Endodermal cell (in vitro differentiated cells): ENCODE data around the gene TPST1. TPM values are rescaled to one million over a fixed set of nuclear protein-coding genes. Genes with fewer than 3 reads are reported as not detected.

Experiments used
- DNase-seq: peaks from one replicate; pipeline ENCODE4 v3.0.0-alpha.2; 2017
- H3K27ac ChIP-seq: 2 replicates; pipeline ENCODE4 v1.5.1; 2013; ENCODE audit warnings: mild to moderate bottlenecking, low read depth, low read length, moderate library complexity
- H3K27me3 ChIP-seq: 2 replicates; pipeline ENCODE4 v1.6.1; 2013; ENCODE audit warnings: mild to moderate bottlenecking, low read length, moderate library complexity; ENCODE audit not compliant: insufficient read depth, control insufficient read depth, poor library complexity, severe bottlenecking
- H3K36me3 ChIP-seq: 2 replicates; pipeline ENCODE4 v1.7.0; 2013; ENCODE audit warnings: mild to moderate bottlenecking, low read length, moderate library complexity; ENCODE audit not compliant: control insufficient read depth, insufficient read depth
- H3K4me1 ChIP-seq: one replicate; pipeline ENCODE4 v1.7.0; 2013; ENCODE audit warnings: low read length; ENCODE audit not compliant: control insufficient read depth, insufficient read depth
- H3K4me3 ChIP-seq: 2 replicates; pipeline ENCODE4 v1.5.1; 2013; ENCODE audit warnings: mild to moderate bottlenecking, low read length, moderate library complexity
- H3K9ac ChIP-seq: 2 replicates; pipeline ENCODE4 v1.6.1; 2013; ENCODE audit warnings: mild to moderate bottlenecking, low read length, moderate library complexity; ENCODE audit not compliant: poor library complexity, severe bottlenecking; ENCODE audit errors: extremely low read depth
- H3K9me3 ChIP-seq: 2 replicates; pipeline ENCODE4 v1.6.1; 2013; ENCODE audit warnings: mild to moderate bottlenecking, low read length, moderate library complexity; ENCODE audit not compliant: control insufficient read depth
- H3K27ac Mint-ChIP-seq: 2 replicates; pipeline ENCODE4 v1.8.0; 2020; ENCODE audit warnings: mixed read lengths
- H3K27me3 Mint-ChIP-seq: 2 replicates; pipeline ENCODE4 v1.8.0; 2021; ENCODE audit warnings: mild to moderate bottlenecking, mixed read lengths; ENCODE audit not compliant: insufficient read depth
- H3K36me3 Mint-ChIP-seq: 2 replicates; pipeline ENCODE4 v1.8.0; 2020; ENCODE audit warnings: low read depth, mixed read lengths
- H3K4me1 Mint-ChIP-seq: 2 replicates; pipeline ENCODE4 v1.8.0; 2020; ENCODE audit warnings: mixed read lengths
- H3K4me3 Mint-ChIP-seq: 2 replicates; pipeline ENCODE4 v1.8.0; 2020; ENCODE audit warnings: mild to moderate bottlenecking, moderate library complexity, mixed read lengths
- H3K9me3 Mint-ChIP-seq: 2 replicates; pipeline ENCODE4 v1.8.0; 2020; ENCODE audit warnings: mild to moderate bottlenecking, mixed read lengths
- CTCF ChIP-seq: fragments of 200-600 bp; sonication (generic); conservative IDR thresholded peaks from 2 replicates; pipeline ENCODE4 v1.5.0; 2021; ENCODE audit warnings: antibody characterized with exemption, mild to moderate bottlenecking
- WGBS, 2 experiments: methylation state at CpG; one replicate each; pipeline versions ENCODE4 v1.1.5 to v1.1.7; 2013; ENCODE audit warnings: missing lambda C conversion rate in 2 of 2, mixed read lengths in 1 of 2; ENCODE audit not compliant: insufficient coverage in 1 of 2, insufficient read length in 1 of 2; 5-methylcytosine and 5-hydroxymethylcytosine counted together
- total RNA-seq, 2 donors: library from RNA; stranded (reverse); fragmentation: NEBNext Ultra II Directional in 1 of 2; extraction: Animal tissue kit (Norgen Biotek cat#: 25700) in 1 of 2; gene quantifications; 2 replicates in 1 of 2; 3 replicates in 1 of 2; pipeline ENCODE4 v1.2.1, GENCODE V29; 2021

TPST1 gene
- total RNA-seq, 2 donors from 2014 or later: 38.3 to 43.8 TPM

GRCh38 chr7:66206119-66206933 is 1.2 kb downstream of the TPST1 start:
- H3K36me3 ChIP-seq: peaks cover 8% of the 10 kb centered on the region
- 63 to 68% methylated on average over 9 to 11 of the region's 12 CpGs for WGBS, 2 experiments
- no peak for TF ChIP-seq CTCF
- no peaks in the 10 kb centered on the region for H3K27me3 ChIP-seq
- Mint-ChIP-seq H3K27ac (peak overlapping the region; percentile 78), H3K36me3 (peaks cover 17% of the 10 kb centered on the region), H3K4me1 (peaks cover 28% of the 10 kb centered on the region), H3K4me3 (peak overlapping the region; percentile 86), H3K27me3 (peaks cover 8% of the 10 kb centered on the region), H3K9me3 (no peaks in the 10 kb centered on the region)
- no peak for DNase-seq
- H3K9ac ChIP-seq: peak overlapping the region; percentile 83
- H3K27ac ChIP-seq: no peak overlapping the region
- no peaks in the 10 kb centered on the region for H3K4me1 ChIP-seq
- H3K4me3 ChIP-seq: peak overlapping the region; percentile 94
- H3K9me3 ChIP-seq: no peaks in the 10 kb centered on the region

DNA sequence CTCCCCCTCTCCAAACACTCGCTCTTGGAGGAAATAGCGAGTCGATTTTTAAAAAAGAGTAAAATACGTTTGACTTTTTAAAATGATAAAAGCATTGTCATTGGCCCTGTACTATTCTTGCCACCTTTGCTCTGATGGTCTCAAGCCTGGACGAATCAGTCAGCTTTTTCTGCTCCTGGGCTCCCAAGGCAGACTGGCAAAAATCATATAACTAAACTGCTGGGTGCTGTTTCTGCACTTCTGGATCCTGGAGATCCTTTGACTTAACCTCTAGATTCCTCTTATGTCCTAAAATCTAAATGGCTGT is 1.8 kb downstream of the TPST1 start:
- Mint-ChIP-seq H3K36me3 (peaks cover 20% of the 10 kb centered on the region), H3K9me3 (no peaks in the 10 kb centered on the region), H3K4me3 (peak overlapping the region; percentile 86), H3K27ac (no peak overlapping the region), H3K27me3 (peaks cover 8% of the 10 kb centered on the region), H3K4me1 (peaks cover 28% of the 10 kb centered on the region)
- Histone ChIP-seq H3K9me3 (no peaks in the 10 kb centered on the region), H3K27me3 (no peaks in the 10 kb centered on the region), H3K4me3 (peak overlapping the region; percentile 94), H3K27ac (no peak overlapping the region), H3K36me3 (peaks cover 8% of the 10 kb centered on the region), H3K4me1 (no peaks in the 10 kb centered on the region), H3K9ac (no peak overlapping the region)
- DNase-seq: no peak
- 79 to 89% methylated on average over 4 to 5 of the region's 5 CpGs for WGBS, 2 experiments
- TF ChIP-seq CTCF: no peak

DNA sequence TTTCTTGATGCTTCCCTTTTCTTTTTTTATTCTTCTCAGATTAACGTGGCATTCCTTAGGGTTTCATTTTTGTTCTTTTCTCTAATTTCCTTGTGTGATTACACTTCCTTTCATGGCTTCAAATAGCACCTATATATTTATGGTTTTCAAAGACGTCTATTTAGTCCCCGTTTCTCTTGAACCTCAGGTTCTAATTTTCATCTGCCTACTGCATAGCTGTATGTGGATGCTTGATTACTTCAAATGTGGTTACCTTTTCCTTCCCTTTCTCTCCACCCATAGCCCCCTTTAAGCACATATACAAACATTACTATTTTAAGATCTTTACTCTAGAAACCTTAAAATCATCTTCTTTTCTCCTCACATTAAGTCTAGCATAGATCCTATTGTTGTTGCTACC is 2.4 kb downstream of the TPST1 start:
- Mint-ChIP-seq H3K4me1 (peaks cover 26% of the 10 kb centered on the region), H3K27ac (no peak overlapping the region), H3K27me3 (peaks cover 6% of the 10 kb centered on the region), H3K4me3 (peak overlapping the region; percentile 86), H3K36me3 (peaks cover 21% of the 10 kb centered on the region), H3K9me3 (no peaks in the 10 kb centered on the region)
- Histone ChIP-seq H3K4me1 (no peaks in the 10 kb centered on the region), H3K9me3 (no peaks in the 10 kb centered on the region), H3K27ac (no peak overlapping the region), H3K9ac (no peak overlapping the region), H3K36me3 (peaks cover 8% of the 10 kb centered on the region), H3K27me3 (no peaks in the 10 kb centered on the region), H3K4me3 (peak overlapping the region; percentile 94)
- DNase-seq: no peak
- WGBS, 2 experiments: 92 to 100% methylated on average over 1 to 3 of the region's 3 CpGs
- no peak for TF ChIP-seq CTCF
